22Rv1 (cell line): Measurements from ENCODE around the gene RTN4R.

Experiments
- CTCF ChIP-seq: fragments of 450-650 bp; IDR thresholded peaks from 2 replicates; pipeline ENCODE4 v1.5.1; 2017; ENCODE audit warnings: mild to moderate bottlenecking
- ZFX ChIP-seq: fragments of 450-650 bp; IDR thresholded peaks from 2 replicates; pipeline ENCODE4 v1.6.1; 2017; ENCODE audit warnings: antibody characterized with exemption, borderline replicate concordance

- TF ChIP-seq CTCF (no peak), ZFX (no peak)
These were observed 75.7 kb downstream of the RTN4R start for GRCh38 chr22:20192293-20192971.
